HG03558 (cell line): ENCODE measurements around the gene RBM33.

Source experiments
- ATAC-seq: cut with Tn5 transposase; IDR thresholded peaks from one replicate; pipeline ENCODE4 v1.9.1; 2021; ENCODE audit warnings: moderate number of reproducible peaks; ENCODE audit not compliant: unreplicated experiment; ENCODE audit errors: extremely low read depth

The RBM33 gene

DNA sequence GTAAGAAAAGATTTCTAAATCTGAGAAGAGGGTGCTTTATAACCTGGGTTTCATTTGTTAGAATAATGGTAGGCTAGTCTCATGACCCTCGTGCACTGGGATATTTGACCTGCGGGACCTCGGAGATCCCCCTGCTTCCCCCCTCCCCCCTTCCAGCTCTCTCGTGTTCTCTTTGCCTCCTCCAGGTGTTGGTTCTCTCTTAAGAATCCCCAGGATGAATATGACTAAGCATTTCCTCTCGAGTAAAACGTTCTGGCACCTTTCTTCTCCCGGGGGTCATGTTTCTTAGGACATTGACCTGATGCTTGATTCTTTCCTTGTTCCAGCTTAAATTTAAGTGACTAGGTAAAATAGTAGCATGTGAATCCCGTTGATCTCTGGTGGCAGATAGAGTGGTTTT is 96.6 kb downstream of the RBM33 start:
- no peak for ATAC-seq

- ATAC-seq = no peak
These were observed 97.3 kb downstream of the RBM33 start for GRCh38 chr7:155741805-155742204.

GRCh38 chr7:155743177-155743576 is 98.7 kb downstream of the RBM33 start:
- ATAC-seq = no peak

DNA sequence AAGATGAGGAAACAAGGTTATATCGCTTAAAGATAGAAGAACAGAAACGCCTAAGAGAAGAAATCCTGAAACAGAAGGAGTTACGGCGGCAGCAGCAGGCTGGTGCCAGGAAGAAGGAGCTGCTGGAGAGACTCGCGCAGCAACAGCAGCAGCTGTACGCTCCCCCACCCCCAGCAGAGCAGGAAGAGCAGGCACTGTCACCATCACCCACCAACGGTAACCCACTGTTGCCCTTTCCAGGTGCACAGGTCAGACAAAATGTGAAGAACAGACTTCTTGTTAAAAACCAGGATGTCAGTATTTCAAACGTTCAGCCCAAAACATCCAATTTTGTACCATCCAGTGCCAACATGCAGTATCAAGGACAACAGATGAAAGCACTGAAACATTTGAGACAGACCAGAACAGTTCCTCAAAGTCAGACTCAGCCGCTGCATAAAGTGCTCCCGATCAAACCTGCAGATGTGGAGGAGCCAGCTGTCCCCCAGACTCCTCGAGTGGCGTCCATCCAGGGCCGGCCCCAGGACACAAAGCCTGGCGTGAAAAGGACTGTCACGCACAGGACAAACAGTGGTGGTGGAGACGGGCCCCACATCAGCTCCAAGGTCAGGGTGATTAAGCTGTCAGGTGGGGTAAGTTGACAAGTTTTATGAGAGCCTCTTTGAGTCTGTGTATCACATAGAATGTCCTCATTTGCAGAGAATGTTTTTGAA is 100.7 kb downstream of the RBM33 start:
- ATAC-seq = no peak

GRCh38 chr7:155745737-155746136 is 101.3 kb downstream of the RBM33 start:
- no peak for ATAC-seq

- ATAC-seq = peak; percentile 39
These were observed 101.7 kb downstream of the RBM33 start for GRCh38 chr7:155746188-155746587.

DNA sequence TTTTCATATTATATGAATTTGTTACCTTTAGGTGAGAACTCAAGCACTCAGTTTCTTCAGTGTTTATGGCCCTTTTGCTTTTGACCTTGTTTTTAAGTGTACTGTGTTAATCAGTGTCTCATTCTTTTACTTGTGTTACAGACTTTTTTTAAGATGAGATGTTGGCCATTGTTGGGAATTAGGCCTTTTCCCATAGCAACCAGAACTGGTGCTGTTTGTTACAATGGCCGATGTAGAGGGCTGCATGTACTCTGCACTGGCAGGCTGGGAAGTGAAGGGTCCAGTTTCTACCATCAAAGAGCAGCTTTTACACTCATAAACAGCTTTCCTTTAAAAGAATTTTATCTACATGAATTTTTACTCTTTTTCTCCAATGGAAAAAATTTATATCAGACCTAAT is 102.7 kb downstream of the RBM33 start:
- no peak for ATAC-seq

- no peak for ATAC-seq
These were observed 105.1 kb downstream of the RBM33 start for GRCh38 chr7:155749578-155749977.

DNA sequence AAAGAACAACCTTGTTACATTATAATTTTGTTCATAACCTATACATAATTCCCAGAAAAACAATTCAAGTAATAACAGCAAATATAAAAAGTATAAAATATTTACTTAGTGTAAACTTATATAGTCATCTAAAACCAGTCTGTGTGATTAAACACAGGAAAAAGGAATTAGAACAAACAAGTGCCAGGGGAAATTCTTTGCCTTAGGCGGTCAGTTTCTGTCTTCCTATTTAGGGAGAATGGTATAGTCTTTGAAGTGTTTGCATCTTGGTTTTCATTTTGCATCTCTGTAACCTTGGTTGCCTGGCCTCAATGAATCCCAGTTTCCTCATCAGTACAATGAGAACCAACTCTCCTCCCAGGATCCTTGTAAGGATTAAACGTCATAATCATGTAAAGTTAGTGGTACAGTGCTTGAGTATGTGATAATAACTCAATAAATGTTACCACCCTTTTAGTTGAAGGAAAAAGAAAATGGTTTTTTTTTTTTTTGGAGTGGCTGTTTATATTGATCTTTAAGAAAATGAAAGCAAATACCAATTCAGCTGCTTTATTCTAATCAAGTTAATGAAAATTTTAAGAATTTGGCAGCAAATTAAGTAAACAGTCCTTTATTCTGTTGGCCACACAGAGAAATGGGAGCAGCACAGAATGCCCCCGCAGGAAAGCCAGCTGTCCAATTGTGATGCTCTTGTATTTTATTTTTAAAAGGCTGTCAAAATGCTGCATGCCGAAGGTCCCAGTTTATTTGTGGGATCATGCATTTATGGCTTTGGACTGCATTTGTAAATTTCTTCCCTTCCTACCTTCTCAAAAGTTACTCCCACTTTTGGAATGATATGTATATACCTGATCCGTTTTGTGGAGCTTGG is 106.0 kb downstream of the RBM33 start:
- no peak for ATAC-seq

GRCh38 chr7:155751409-155751808 is 106.9 kb downstream of the RBM33 start:
- ATAC-seq = no peak

DNA sequence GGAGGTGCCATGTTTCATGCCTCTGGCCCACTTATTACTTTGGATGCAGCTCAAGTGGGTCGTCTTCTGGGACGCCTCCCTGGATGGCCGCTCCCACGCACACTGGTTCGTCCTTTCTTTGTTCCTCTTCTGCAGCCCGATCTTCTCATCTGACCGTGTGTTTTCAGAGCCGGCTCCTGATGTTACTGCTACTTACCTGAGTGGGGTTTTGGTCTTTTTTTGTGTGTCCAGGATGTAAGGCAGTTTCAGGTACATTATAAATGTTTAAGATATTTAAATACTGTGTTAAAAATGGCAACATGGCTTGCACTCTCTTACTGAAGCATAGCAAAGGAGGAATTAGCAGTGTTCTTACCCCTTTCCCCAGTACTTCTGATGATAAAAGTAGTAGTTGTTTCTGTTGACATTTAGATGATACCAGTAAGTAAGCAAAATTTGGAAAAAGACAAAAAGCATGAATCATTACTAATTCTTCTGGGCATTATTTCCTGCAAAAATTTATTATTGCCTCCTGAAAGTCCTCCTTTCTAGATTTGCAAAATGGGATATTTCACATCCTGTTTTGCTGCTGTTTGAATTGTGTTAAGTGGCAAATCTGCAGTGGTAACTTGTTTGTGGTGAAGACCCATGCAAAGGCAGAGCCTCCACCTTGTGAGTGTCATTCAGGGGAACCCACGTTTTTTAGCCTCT is 108.4 kb downstream of the RBM33 start:
- ATAC-seq = peak; percentile 42

DNA sequence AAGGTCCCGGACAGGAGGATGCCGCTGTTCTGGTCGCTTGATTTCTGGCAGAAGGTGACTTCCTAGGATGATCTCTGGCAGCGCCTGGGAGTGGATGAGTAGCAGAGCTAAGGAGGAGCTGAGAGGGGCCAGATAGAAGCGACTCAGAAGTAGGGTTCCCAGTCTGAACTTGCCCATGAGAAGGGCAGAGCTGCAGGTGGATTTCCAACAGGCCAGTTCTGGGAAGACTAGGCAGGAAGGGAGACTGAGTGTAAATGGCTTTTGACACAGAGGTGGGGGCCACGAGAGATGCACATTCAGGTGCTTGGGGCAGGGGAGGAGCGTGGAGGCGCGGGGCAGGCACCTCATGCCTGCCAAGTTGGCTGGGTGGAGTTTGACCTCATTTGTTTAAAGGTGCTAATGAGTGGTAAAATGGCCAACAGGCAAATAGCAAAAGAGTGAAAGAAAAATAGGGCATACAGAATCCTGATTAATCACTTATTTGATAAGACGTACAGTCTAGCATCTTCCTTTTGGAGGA is 109.0 kb downstream of the RBM33 start:
- no peak for ATAC-seq

GRCh38 chr7:155754165-155754564 is 109.7 kb downstream of the RBM33 start:
- ATAC-seq = no peak

DNA sequence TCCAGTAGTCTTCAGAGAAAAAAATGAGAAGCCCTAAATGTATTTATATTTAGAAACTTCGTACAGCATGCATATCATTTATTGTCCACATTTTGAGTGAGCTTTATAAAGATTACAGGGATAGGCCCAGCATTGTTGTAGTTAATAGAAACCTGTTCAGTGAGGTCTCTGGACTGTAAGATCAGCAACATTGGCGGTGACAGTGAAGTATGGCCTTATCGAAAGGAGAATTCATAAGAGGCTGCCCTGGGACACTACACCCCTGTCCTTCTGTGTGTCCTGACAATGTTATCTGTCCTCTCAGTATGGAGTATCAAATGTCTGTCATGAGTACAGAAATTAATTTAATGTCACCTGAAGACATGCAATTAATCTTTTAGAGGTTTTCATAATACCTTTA is 110.6 kb downstream of the RBM33 start:
- no peak for ATAC-seq

- no peak for ATAC-seq
These were observed 111.9 kb downstream of the RBM33 start for GRCh38 chr7:155756322-155756721.

DNA sequence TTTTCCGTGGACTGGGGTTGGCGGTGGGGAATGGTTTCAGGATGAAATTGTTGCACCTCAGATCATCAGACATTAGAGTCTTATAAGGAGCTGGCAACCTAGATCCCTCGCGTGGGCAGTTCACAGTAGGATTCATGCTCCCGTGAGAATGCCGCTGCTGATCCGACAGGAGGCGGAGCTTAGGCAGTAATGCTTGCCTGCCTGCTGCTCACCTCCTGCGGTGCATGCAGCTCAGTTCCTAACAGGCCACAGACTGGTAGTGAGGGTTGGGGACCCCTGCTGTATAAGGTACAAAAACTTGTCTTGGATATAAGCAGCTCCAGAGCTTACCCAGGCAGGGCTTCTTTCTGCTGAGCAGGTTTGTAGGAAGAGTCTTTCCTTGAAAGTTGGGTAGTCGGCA is 113.9 kb downstream of the RBM33 start:
- no peak for ATAC-seq

- no peak for ATAC-seq
These were observed 115.4 kb downstream of the RBM33 start for GRCh38 chr7:155759740-155760430.

DNA sequence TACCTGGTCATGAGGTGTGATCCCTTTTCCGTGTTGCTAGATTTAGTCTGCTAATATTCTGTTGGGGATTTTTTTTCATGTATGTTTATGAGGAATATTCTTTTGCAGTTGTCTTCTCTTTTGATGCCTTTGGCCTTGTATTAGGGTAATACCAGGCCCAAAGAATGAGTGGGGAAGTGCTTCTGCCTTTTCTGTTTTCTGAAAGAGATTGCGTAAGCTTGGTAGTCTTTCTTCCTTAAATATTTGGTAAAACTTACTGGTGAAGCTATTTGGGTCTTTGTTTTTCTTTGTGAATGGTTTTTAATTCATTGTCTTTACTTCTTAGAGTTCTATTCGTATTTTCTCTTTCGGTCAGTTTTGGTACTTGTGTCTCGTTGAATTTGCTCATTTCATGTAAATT is 116.7 kb downstream of the RBM33 start:
- ATAC-seq = no peak

- no peak for ATAC-seq
These were observed 117.6 kb downstream of the RBM33 start for GRCh38 chr7:155762036-155762435.

DNA sequence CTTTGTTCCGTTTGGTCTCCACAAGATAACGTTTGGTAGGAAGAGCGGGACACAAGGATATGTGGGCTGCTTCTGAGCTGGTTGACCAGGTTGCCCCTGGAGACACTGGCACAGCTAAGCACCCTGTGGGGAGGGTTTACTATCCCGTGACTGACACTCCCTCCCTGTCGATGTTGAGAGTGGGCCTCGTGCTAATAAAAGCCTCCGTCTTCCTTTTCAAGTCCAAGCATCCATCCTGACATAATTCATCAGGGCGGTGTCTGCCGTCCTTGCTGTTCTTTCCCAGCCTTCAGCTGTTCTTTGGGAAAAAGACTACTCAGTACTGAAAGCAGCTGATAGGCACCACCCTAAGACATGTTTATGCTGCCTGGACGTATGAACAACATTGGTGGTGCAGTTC is 118.2 kb downstream of the RBM33 start:
- no peak for ATAC-seq
